Renal cortical epithelial cell (primary cell): ENCODE data around the gene C2CD4A. TPM values are rescaled to one million over a fixed set of nuclear protein-coding genes. Genes with fewer than 3 reads are reported as not detected.

Experiments
- DNase-seq: peaks from one replicate; pipeline ENCODE4 v3.0.0-alpha.2; 2011; ENCODE audit warnings: low read depth
- total RNA-seq: library from RNA; depleted of rRNA; stranded (reverse); fragments of >200 nt; gene quantifications from 2 replicates; pipeline ENCODE4 v1.2.3, GENCODE V29; 2014

The C2CD4A gene
- total RNA-seq, 1 donor from 2014 or later, result 11.7 TPM

GRCh38 chr15:62059816-62060112 lies 7.0 kb upstream of the C2CD4A start:
- DNase-seq, result peak; percentile 42

- DNase-seq, result peak; percentile 81
These were observed 6.5 kb upstream of the C2CD4A start, which contains the start of gene VPS13C for GRCh38 chr15:62060113-62060895. Gene VPS13C (minus strand): TSS chr15:62060447. CDS start chr15:62060374, 73 bp downstream.

GRCh38 chr15:62060896-62061280 lies 5.9 kb upstream of the C2CD4A start:
- no peak for DNase-seq

- DNase-seq, result peak; percentile 95
These were observed 2.7 kb upstream of the C2CD4A start for GRCh38 chr15:62063825-62064635.

GRCh38 chr15:62067448-62068044 lies 769 bp downstream of the C2CD4A start:
- no peak for DNase-seq

- DNase-seq, result no peak
These were observed 1.5 kb downstream of the C2CD4A start for GRCh38 chr15:62068071-62068809.

GRCh38 chr15:62068810-62069167 lies 2.0 kb downstream of the C2CD4A start:
- DNase-seq, result no peak

GRCh38 chr15:62069551-62069950 lies 2.8 kb downstream of the C2CD4A start:
- DNase-seq, result no peak

GRCh38 chr15:62071711-62072308 lies 5.0 kb downstream of the C2CD4A start:
- DNase-seq, result peak; percentile 68

- peak; percentile 82 for DNase-seq
These were observed 9.0 kb downstream of the C2CD4A start for GRCh38 chr15:62075595-62076277.

- no peak for DNase-seq
These were observed 12.8 kb downstream of the C2CD4A start for GRCh38 chr15:62079594-62079993.

GRCh38 chr15:62083194-62084154 lies 16.7 kb downstream of the C2CD4A start:
- DNase-seq, result no peak

- peak; percentile 57 for DNase-seq
These were observed 19.0 kb downstream of the C2CD4A start for GRCh38 chr15:62085740-62086139.

- DNase-seq, result no peak
These were observed 21.0 kb downstream of the C2CD4A start for GRCh38 chr15:62087671-62088352.

- no peak for DNase-seq
These were observed 21.5 kb downstream of the C2CD4A start for GRCh38 chr15:62088353-62088693.

GRCh38 chr15:62089616-62090015 lies 22.8 kb downstream of the C2CD4A start:
- DNase-seq, result peak; percentile 54

- DNase-seq, result no peak
These were observed 24.2 kb downstream of the C2CD4A start for GRCh38 chr15:62090988-62091387.

- DNase-seq, result no peak
These were observed 27.0 kb downstream of the C2CD4A start for GRCh38 chr15:62093809-62094208.

- no peak for DNase-seq
These were observed 27.6 kb downstream of the C2CD4A start for GRCh38 chr15:62094388-62094787.
